DOHH2 (cell line): ENCODE measurements around the gene DLX2.

ENCODE experiments used
- H3F3A ChIP-seq: fragments of 200-600 bp; sonication (generic), shearing (Covaris generic); 2 replicates; pipeline ENCODE4 v1.6.0; 2016; ENCODE audit warnings: antibody characterized with exemption, mild to moderate bottlenecking; ENCODE audit not compliant: control insufficient read depth, insufficient read depth
- H3K27ac ChIP-seq: fragments of 200-600 bp; sonication (generic); 2 replicates; pipeline ENCODE4 v1.5.1; 2014; ENCODE audit warnings: low read depth, mild to moderate bottlenecking, low read length, moderate library complexity
- H3K27me3 ChIP-seq: fragments of 200-600 bp; sonication (generic); 2 replicates; pipeline ENCODE4 v1.6.1; 2014; ENCODE audit warnings: mild to moderate bottlenecking, low read length, mixed read lengths; ENCODE audit not compliant: control insufficient read depth
- H3K36me3 ChIP-seq: fragments of 200-600 bp; sonication (generic); 2 replicates; pipeline ENCODE4 v1.6.1; 2014; ENCODE audit warnings: mild to moderate bottlenecking, low read length, moderate library complexity, mixed read lengths; ENCODE audit not compliant: control insufficient read depth
- H3K4me1 ChIP-seq: fragments of 200-600 bp; sonication (generic); 2 replicates; pipeline ENCODE4 v1.6.1; 2014; ENCODE audit warnings: mild to moderate bottlenecking, low read length, mixed read lengths; ENCODE audit not compliant: control insufficient read depth
- H3K4me2 ChIP-seq: fragments of 200-600 bp; sonication (generic); 2 replicates; pipeline ENCODE4 v1.6.0; 2014; ENCODE audit warnings: mild to moderate bottlenecking, low read length, moderate library complexity
- H3K4me3 ChIP-seq: fragments of 200-600 bp; sonication (generic); 2 replicates; pipeline ENCODE4 v1.5.1; 2014; ENCODE audit warnings: mild to moderate bottlenecking, low read length, mixed read lengths
- H3K79me2 ChIP-seq: fragments of 200-600 bp; sonication (generic); 2 replicates; pipeline ENCODE4 v1.6.1; 2014; ENCODE audit warnings: mild to moderate bottlenecking, low read length, mixed read lengths; ENCODE audit not compliant: control insufficient read depth
- H3K9me2 ChIP-seq: fragments of 200-600 bp; sonication (generic); replicated peaks from 2 replicates; pipeline ENCODE4 v1.6.1; 2014; ENCODE audit warnings: mild to moderate bottlenecking, low read length, mixed read lengths; ENCODE audit not compliant: control insufficient read depth
- H3K9me3 ChIP-seq: fragments of 200-600 bp; sonication (generic); 2 replicates; pipeline ENCODE4 v1.6.1; 2014; ENCODE audit warnings: antibody characterized with exemption, low read length, mixed read lengths; ENCODE audit not compliant: control insufficient read depth, insufficient read depth
- H4K20me1 ChIP-seq: fragments of 200-600 bp; sonication (generic); 2 replicates; pipeline ENCODE4 v1.6.0; 2014; ENCODE audit warnings: low read depth, mild to moderate bottlenecking, antibody characterized with exemption, low read length, moderate library complexity; ENCODE audit not compliant: control insufficient read depth, insufficient read depth
- CTCF ChIP-seq: fragments of 200-600 bp; sonication (generic); IDR thresholded peaks from one replicate; pipeline ENCODE4 v1.5.1; 2014; ENCODE audit warnings: antibody characterized with exemption, mild to moderate bottlenecking, low read depth, low read length; ENCODE audit not compliant: poor library complexity, severe bottlenecking
- EZH2phosphoT487 ChIP-seq: fragments of 200-600 bp; sonication (generic); IDR thresholded peaks from 2 replicates; pipeline ENCODE4 v1.6.1; 2017; ENCODE audit warnings: borderline replicate concordance, mild to moderate bottlenecking, antibody characterized with exemption, low read length, moderate library complexity, mixed read lengths

Gene DLX2

DNA sequence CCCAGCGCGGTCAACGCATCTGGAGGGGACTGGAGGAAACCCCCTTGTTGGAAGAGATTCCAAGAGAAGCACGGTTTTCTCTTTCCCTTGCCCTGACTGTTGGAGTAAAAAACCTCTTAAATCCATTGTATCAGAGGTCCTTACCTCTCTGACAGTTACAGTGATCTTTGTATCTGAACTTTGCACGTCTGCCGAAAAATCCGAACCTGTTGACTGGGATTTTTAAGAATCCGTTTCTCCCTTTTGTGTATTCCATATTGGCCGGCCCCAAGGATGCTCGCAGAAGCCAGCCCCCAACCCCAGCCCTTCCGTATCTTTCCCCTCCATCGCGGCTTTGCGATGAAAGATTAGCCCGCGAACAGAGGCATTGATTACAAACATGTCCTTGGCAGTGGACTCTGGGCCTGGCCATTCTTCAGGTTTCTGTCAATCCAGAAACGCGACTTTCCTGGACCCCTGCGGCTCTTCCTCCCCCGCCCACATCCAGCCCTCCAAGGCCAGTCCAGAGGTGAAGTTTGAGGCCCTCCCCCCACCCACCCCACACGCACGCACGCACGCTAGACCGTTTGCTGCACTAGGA is 22.0 kb downstream of the DLX2 start:
- Histone ChIP-seq H3K9me3 (no peaks in the 10 kb centered on the region), H3K79me2 (no peaks in the 10 kb centered on the region), H3K4me2 (no peak overlapping the region), H3K27ac (no peak overlapping the region), H3K36me3 (no peaks in the 10 kb centered on the region), H3K4me3 (no peak overlapping the region), H3F3A (no peaks in the 10 kb centered on the region), H3K4me1 (peaks cover 29% of the 10 kb centered on the region), H3K9me2 (no peaks in the 10 kb centered on the region), H4K20me1 (no peaks in the 10 kb centered on the region; the same call in 1 of the 2 replicates), H3K27me3 (peaks cover 41% of the 10 kb centered on the region)
- TF ChIP-seq EZH2phosphoT487: no peak
- no peak for TF ChIP-seq CTCF

DNA sequence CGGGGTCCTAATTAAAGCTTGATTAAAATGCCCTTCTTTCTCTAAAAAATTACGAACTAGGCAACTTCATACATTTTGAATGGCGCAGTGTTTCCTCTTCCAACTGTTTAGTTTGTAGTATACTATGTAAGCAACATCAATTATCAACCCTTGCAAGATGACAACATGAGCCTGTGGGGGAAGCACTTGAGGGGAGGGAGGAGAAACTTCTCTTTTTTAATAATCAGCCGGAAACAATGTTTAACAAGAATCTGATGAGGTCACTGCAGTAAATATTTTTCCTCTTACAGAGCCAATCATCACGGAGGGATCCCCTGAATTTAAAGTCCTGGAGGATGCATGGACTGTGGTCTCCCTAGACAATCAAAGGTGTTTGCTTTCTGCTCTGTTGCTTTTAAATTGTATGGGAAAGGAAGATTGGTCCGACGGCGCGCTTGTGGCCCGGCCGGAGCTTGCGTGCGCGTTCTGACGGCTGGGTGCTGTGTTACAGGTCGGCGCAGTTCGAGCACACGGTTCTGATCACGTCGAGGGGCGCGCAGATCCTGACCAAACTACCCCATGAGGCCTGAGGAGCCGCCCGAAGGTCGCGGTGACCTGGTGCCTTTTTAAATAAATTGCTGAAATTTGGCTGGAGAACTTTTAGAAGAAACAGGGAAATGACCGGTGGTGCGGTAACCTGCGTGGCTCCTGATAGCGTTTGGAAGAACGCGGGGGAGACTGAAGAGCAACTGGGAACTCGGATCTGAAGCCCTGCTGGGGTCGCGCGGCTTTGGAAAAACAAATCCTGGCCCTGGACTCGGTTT is 22.7 kb downstream of the DLX2 start:
- no peak overlapping the region for H3K27ac ChIP-seq
- H3K79me2 ChIP-seq: no peaks in the 10 kb centered on the region
- no peaks in the 10 kb centered on the region for H3K9me3 ChIP-seq
- H3F3A ChIP-seq: no peaks in the 10 kb centered on the region
- H3K9me2 ChIP-seq: no peaks in the 10 kb centered on the region
- no peak overlapping the region for H3K4me3 ChIP-seq
- no peaks in the 10 kb centered on the region for H4K20me1 ChIP-seq
- peaks cover 25% of the 10 kb centered on the region for H3K4me1 ChIP-seq
- H3K4me2 ChIP-seq: no peak overlapping the region
- no peak for TF ChIP-seq EZH2phosphoT487
- no peak for TF ChIP-seq CTCF
- H3K36me3 ChIP-seq: no peaks in the 10 kb centered on the region
- H3K27me3 ChIP-seq: peaks cover 37% of the 10 kb centered on the region

DNA sequence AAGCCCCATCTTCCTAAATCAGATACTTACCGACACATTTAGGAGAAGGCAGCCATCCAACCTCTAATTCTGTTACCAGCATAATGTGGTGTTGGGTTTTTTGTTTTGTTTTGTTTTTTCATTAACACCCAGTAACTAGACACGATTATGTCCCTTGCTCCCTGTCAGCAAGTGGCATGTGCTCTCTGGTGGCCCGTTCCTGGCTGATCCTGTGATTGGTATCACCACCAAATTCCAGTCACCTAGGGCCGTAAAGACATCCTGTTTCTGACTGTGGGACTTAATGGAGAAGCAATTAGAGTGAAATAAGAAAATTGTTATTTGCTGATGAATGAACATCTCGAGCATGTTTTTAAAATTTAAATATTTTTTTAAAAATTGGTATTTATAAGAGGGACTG is 23.3 kb downstream of the DLX2 start:
- no peaks in the 10 kb centered on the region for H3K9me3 ChIP-seq
- TF ChIP-seq CTCF: no peak
- H3K9me2 ChIP-seq: no peaks in the 10 kb centered on the region
- no peak overlapping the region for H3K4me3 ChIP-seq
- no peaks in the 10 kb centered on the region for H3F3A ChIP-seq
- H4K20me1 ChIP-seq: no peaks in the 10 kb centered on the region
- no peaks in the 10 kb centered on the region for H3K36me3 ChIP-seq
- H3K27ac ChIP-seq: no peak overlapping the region
- no peak overlapping the region for H3K4me2 ChIP-seq
- peaks cover 32% of the 10 kb centered on the region for H3K27me3 ChIP-seq
- H3K79me2 ChIP-seq: no peaks in the 10 kb centered on the region
- H3K4me1 ChIP-seq: peaks cover 21% of the 10 kb centered on the region
